Activated naive CD4-positive, alpha-beta T cell treated with anti-CD3 and anti-CD28 coated beads for 36 hours (primary cell): ENCODE measurements around the gene P2RY14. TPM values are rescaled to one million over a fixed set of nuclear protein-coding genes. Genes with fewer than 3 reads are reported as not detected.

Source experiments
- CTCF ChIA-PET: fragments of 350-600 bp; sonication (Branson Sonifier 250); formaldehyde crosslinking; loops from one replicate; lab custom pipeline; 2021; ENCODE audit warnings: antibody characterized with exemption; lab: Charles Lee
- DNase-seq: peaks from one replicate; pipeline ENCODE4 v3.0.0-alpha.2; 2020
- H3K27ac Mint-ChIP-seq: one replicate; pipeline ENCODE4 v1.8.0; 2021; ENCODE audit warnings: mild to moderate bottlenecking, mixed read lengths
- H3K27me3 Mint-ChIP-seq: one replicate; pipeline ENCODE4 v1.8.0; 2021; ENCODE audit warnings: low read depth, mixed read lengths
- H3K36me3 Mint-ChIP-seq: one replicate; pipeline ENCODE4 v1.8.0; 2021; ENCODE audit warnings: low read depth, mixed read lengths
- H3K4me1 Mint-ChIP-seq: one replicate; pipeline ENCODE4 v1.8.0; 2021; ENCODE audit warnings: low read depth, mixed read lengths
- H3K4me3 Mint-ChIP-seq: one replicate; pipeline ENCODE4 v1.8.0; 2021; ENCODE audit warnings: mild to moderate bottlenecking, moderate library complexity, mixed read lengths
- H3K9me3 Mint-ChIP-seq: one replicate; pipeline ENCODE4 v1.8.0; 2021; ENCODE audit warnings: mixed read lengths
- intact Hi-C: fragments of 100-400 bp; cut with micrococcal nuclease; formaldehyde crosslinking; loops from one replicate; pipeline ENCODE4 v1.15.1; 2023
- total RNA-seq, 2 experiments: library from RNA; stranded (reverse); gene quantifications; one replicate each; pipeline ENCODE4 v1.2.3, GENCODE V29; 2021

The P2RY14 gene
- total RNA-seq, 2 experiments from 2014 or later = 0.12 to 0.69 TPM

GRCh38 chr3:151299006-151299405, 20.7 kb upstream of the P2RY14 start:
- Mint-ChIP-seq H3K4me1 (peaks cover 14% of the 10 kb centered on the region), H3K36me3 (no peaks in the 10 kb centered on the region), H3K9me3 (no peaks in the 10 kb centered on the region), H3K27ac (no peak overlapping the region), H3K27me3 (peaks cover 27% of the 10 kb centered on the region), H3K4me3 (no peak overlapping the region)
- CTCF ChIA-PET = interaction anchor here (0.7 to 2.1 kb wide), 2 partner anchors 16 to 131 kb away, joined by 3 to 4 read pairs; no protein-coding TSS in a partner anchor
- intact Hi-C loops = no loop called here
- DNase-seq = no peak

GRCh38 chr3:151297429-151297828, 19.1 kb upstream of the P2RY14 start:
- CTCF ChIA-PET = interaction anchor here (0.7 kb wide), 1 partner anchor 129 kb away, joined by 3 read pairs; no protein-coding TSS in a partner anchor
- H3K4me1 Mint-ChIP-seq = peaks cover 10% of the 10 kb centered on the region
- H3K27me3 Mint-ChIP-seq = peaks cover 15% of the 10 kb centered on the region
- no peak overlapping the region for H3K27ac Mint-ChIP-seq
- no peak for DNase-seq
- no peaks in the 10 kb centered on the region for H3K9me3 Mint-ChIP-seq
- H3K4me3 Mint-ChIP-seq = no peak overlapping the region
- intact Hi-C loops = no loop called here
- no peaks in the 10 kb centered on the region for H3K36me3 Mint-ChIP-seq

- Mint-ChIP-seq H3K27ac (no peak overlapping the region), H3K4me3 (no peak overlapping the region), H3K9me3 (no peaks in the 10 kb centered on the region), H3K27me3 (peaks cover 13% of the 10 kb centered on the region), H3K36me3 (no peaks in the 10 kb centered on the region), H3K4me1 (peaks cover under 1% of the 10 kb centered on the region)
- DNase-seq = no peak
- intact Hi-C loops = no loop called here
- CTCF ChIA-PET = no interaction called here
Observed at GRCh38 chr3:151296226-151296625, 17.9 kb upstream of the P2RY14 start.

- Mint-ChIP-seq H3K27ac (no peak overlapping the region), H3K27me3 (peaks cover 4% of the 10 kb centered on the region), H3K9me3 (no peaks in the 10 kb centered on the region), H3K36me3 (no peaks in the 10 kb centered on the region), H3K4me1 (peaks cover 2% of the 10 kb centered on the region), H3K4me3 (no peak overlapping the region)
- CTCF ChIA-PET = interaction anchor here (0.6 to 3.8 kb wide), 5 partner anchors 12 to 134 kb away, joined by 3 to 24 read pairs (median 3); partner anchors contain the start of gene P2RY14
- intact Hi-C loops = no loop called here
- no peak for DNase-seq
Observed at GRCh38 chr3:151293127-151293526, 14.8 kb upstream of the P2RY14 start.

- no peaks in the 10 kb centered on the region for H3K36me3 Mint-ChIP-seq
- no peaks in the 10 kb centered on the region for H3K9me3 Mint-ChIP-seq
- no peak overlapping the region for H3K4me3 Mint-ChIP-seq
- H3K27ac Mint-ChIP-seq = no peak overlapping the region
- peaks cover 2% of the 10 kb centered on the region for H3K4me1 Mint-ChIP-seq
- DNase-seq = no peak
- CTCF ChIA-PET = interaction anchor here (0.7 to 3.8 kb wide), 2 partner anchors 36 to 413 kb away, joined by 3 to 24 read pairs; no protein-coding TSS in a partner anchor
- peaks cover 2% of the 10 kb centered on the region for H3K27me3 Mint-ChIP-seq
- intact Hi-C loops = loop anchor here (1.0 to 2.0 kb wide), 3 partner anchors 37 to 549 kb away; no protein-coding TSS in a partner anchor
Observed at GRCh38 chr3:151290673-151291072, 12.3 kb upstream of the P2RY14 start.

- no peaks in the 10 kb centered on the region for H3K36me3 Mint-ChIP-seq
- no peak for DNase-seq
- no peaks in the 10 kb centered on the region for H3K9me3 Mint-ChIP-seq
- no peaks in the 10 kb centered on the region for H3K27me3 Mint-ChIP-seq
- no peak overlapping the region for H3K27ac Mint-ChIP-seq
- no peak overlapping the region for H3K4me3 Mint-ChIP-seq
- H3K4me1 Mint-ChIP-seq = peaks cover 2% of the 10 kb centered on the region
- CTCF ChIA-PET = interaction anchor here (2.1 to 2.8 kb wide), 3 partner anchors 37 to 122 kb away, joined by 14 to 20 read pairs (median 20); no protein-coding TSS in a partner anchor
- intact Hi-C loops = no loop called here
Observed at GRCh38 chr3:151289445-151289844, 11.1 kb upstream of the P2RY14 start.

- Mint-ChIP-seq H3K27ac (no peak overlapping the region), H3K9me3 (no peaks in the 10 kb centered on the region), H3K4me3 (no peak overlapping the region), H3K27me3 (no peaks in the 10 kb centered on the region), H3K36me3 (no peaks in the 10 kb centered on the region), H3K4me1 (peaks cover 15% of the 10 kb centered on the region)
- DNase-seq = no peak
- intact Hi-C loops = no loop called here
- CTCF ChIA-PET = interaction anchor here (0.9 to 3.7 kb wide), 7 partner anchors 19 to 130 kb away, joined by 3 to 39 read pairs (median 4); no protein-coding TSS in a partner anchor
Observed at GRCh38 chr3:151285940-151286339, 7.6 kb upstream of the P2RY14 start.

- CTCF ChIA-PET = interaction anchor here (0.8 to 3.7 kb wide), 7 partner anchors 56 to 141 kb away, joined by 3 to 39 read pairs (median 4); no protein-coding TSS in a partner anchor
- no peak overlapping the region for H3K4me3 Mint-ChIP-seq
Observed at GRCh38 chr3:151283907-151284461, 5.6 kb upstream of the P2RY14 start.

GRCh38 chr3:151283387-151283786, 5.0 kb upstream of the P2RY14 start:
- CTCF ChIA-PET = interaction anchor here (1.1 to 8.5 kb wide), 8 partner anchors 50 to 127 kb away, joined by 3 to 248 read pairs (median 32); no protein-coding TSS in a partner anchor
- Mint-ChIP-seq H3K4me3 (no peak overlapping the region), H3K27me3 (no peaks in the 10 kb centered on the region), H3K4me1 (peaks cover 24% of the 10 kb centered on the region), H3K36me3 (no peaks in the 10 kb centered on the region), H3K9me3 (no peaks in the 10 kb centered on the region), H3K27ac (peak overlapping the region; percentile 10)
- intact Hi-C loops = loop anchor here (1.0 to 5.0 kb wide), 9 partner anchors 43 to 634 kb away; no protein-coding TSS in a partner anchor
- DNase-seq = no peak

More at GRCh38 chr3:151283907-151284461, 5.6 kb upstream of the P2RY14 start:
- Mint-ChIP-seq H3K36me3 (no peaks in the 10 kb centered on the region), H3K9me3 (no peaks in the 10 kb centered on the region), H3K27ac (no peak overlapping the region), H3K4me1 (peaks cover 18% of the 10 kb centered on the region), H3K27me3 (no peaks in the 10 kb centered on the region)
- intact Hi-C loops = loop anchor here (1.0 to 5.0 kb wide), 9 partner anchors 43 to 633 kb away; no protein-coding TSS in a partner anchor
- peak; percentile 40 for DNase-seq

- H3K4me3 Mint-ChIP-seq = no peak overlapping the region
- intact Hi-C loops = loop anchor here (1.0 to 5.0 kb wide), 9 partner anchors 44 to 634 kb away; no protein-coding TSS in a partner anchor
- H3K36me3 Mint-ChIP-seq = no peaks in the 10 kb centered on the region
- H3K9me3 Mint-ChIP-seq = no peaks in the 10 kb centered on the region
- H3K27me3 Mint-ChIP-seq = no peaks in the 10 kb centered on the region
- H3K27ac Mint-ChIP-seq = no peak overlapping the region
- H3K4me1 Mint-ChIP-seq = peaks cover 28% of the 10 kb centered on the region
- CTCF ChIA-PET = interaction anchor here (0.7 to 8.5 kb wide), 18 partner anchors 16 to 579 kb away, joined by 3 to 248 read pairs (median 4); partner anchors contain the start of gene ERICH6
- no peak for DNase-seq
Observed at GRCh38 chr3:151282921-151283320, 4.6 kb upstream of the P2RY14 start.

- Mint-ChIP-seq H3K36me3 (no peaks in the 10 kb centered on the region), H3K27me3 (no peaks in the 10 kb centered on the region), H3K27ac (no peak overlapping the region), H3K9me3 (no peaks in the 10 kb centered on the region), H3K4me3 (no peak overlapping the region), H3K4me1 (peaks cover 33% of the 10 kb centered on the region)
- CTCF ChIA-PET = interaction anchor here (0.6 to 8.5 kb wide), 20 partner anchors 14 to 557 kb away, joined by 3 to 248 read pairs (median 4); no protein-coding TSS in a partner anchor
- intact Hi-C loops = loop anchor here (2.0 to 5.0 kb wide), 5 partner anchors 45 to 636 kb away; no protein-coding TSS in a partner anchor
- DNase-seq = no peak
Observed at GRCh38 chr3:151281671-151282324, 3.5 kb upstream of the P2RY14 start.

GRCh38 chr3:151276687-151277042, 1.7 kb downstream of the P2RY14 start:
- intact Hi-C loops = loop anchor here (2.0 to 10.0 kb wide), 4 partner anchors 40 to 538 kb away; partner anchors contain the start of genes GPR87 and SIAH2
- peak; percentile 77 for DNase-seq
- no peaks in the 10 kb centered on the region for H3K27me3 Mint-ChIP-seq
- CTCF ChIA-PET = interaction anchor here (8.1 to 8.5 kb wide), 2 partner anchors 49 to 107 kb away, joined by 191 to 248 read pairs; no protein-coding TSS in a partner anchor
- H3K9me3 Mint-ChIP-seq = no peaks in the 10 kb centered on the region
- peak overlapping the region; percentile 85 for H3K27ac Mint-ChIP-seq
- H3K4me1 Mint-ChIP-seq = peaks cover 39% of the 10 kb centered on the region
- peak overlapping the region; percentile 55 for H3K4me3 Mint-ChIP-seq
- no peaks in the 10 kb centered on the region for H3K36me3 Mint-ChIP-seq
